ENCODE data around the gene FMNL2. TPM values are rescaled to one million over a fixed set of nuclear protein-coding genes. Genes with fewer than 3 reads are reported as not detected.

FMNL2 gene
- total RNA-seq, 1 experiment from 2014 or later = 29.0 TPM

- H4K20me1 ChIP-seq (ENCODE audit: insufficient read depth) = 0 out of 2 replicates have a peak, but pooled peaks cover 9% of the 10 kb centered on the region
These were observed 7.5 kb downstream of the FMNL2 start for GRCh38 chr2:152342259-152343046.

GRCh38 chr2:152343426-152343825 lies 8.5 kb downstream of the FMNL2 start:
- ChIA-PET POLR2A (ENCODE audit: unreplicated experiment) (interaction anchor here (0.6 kb wide), 1 partner anchor 416 kb away, joined by 3 read pairs; no protein-coding TSS in a partner anchor), CTCF (no interaction called here)
- Histone ChIP-seq H2AFZ (no peak overlapping the region), H3K36me3 (ENCODE audit: low read depth) (no peaks in the 10 kb centered on the region), H3K9me2 (ENCODE audit: insufficient read depth) (0 out of 2 replicates have a peak, but pooled peaks cover 6% of the 10 kb centered on the region), H3K27me3 (ENCODE audit: insufficient read depth, low read depth) (no peaks in the 10 kb centered on the region), H3K4me2 (no peak overlapping the region), H3K9me3 (ENCODE audit: insufficient read depth, low read depth) (no peaks in the 10 kb centered on the region), H3K4me3 (no peak overlapping the region), H3K27ac (no peak overlapping the region), H3K4me1 (replicated peaks; ENCODE audit: insufficient read depth) (peaks cover 18% of the 10 kb centered on the region), H3K79me2 (ENCODE audit: low read depth) (peaks cover 92% of the 10 kb centered on the region), H4K20me1 (ENCODE audit: insufficient read depth) (0 out of 2 replicates have a peak, but pooled peaks cover 5% of the 10 kb centered on the region), H3F3A (ENCODE audit: insufficient read depth, low read depth) (peaks cover 14% of the 10 kb centered on the region; the same call in 1 of the 2 replicates)
- no peak for DNase-seq
- no peak for TF ChIP-seq EZH2 (IDR thresholded peaks at IDR 0.05; ENCODE audit: low read depth)
- TF ChIP-seq, protein P1, sequence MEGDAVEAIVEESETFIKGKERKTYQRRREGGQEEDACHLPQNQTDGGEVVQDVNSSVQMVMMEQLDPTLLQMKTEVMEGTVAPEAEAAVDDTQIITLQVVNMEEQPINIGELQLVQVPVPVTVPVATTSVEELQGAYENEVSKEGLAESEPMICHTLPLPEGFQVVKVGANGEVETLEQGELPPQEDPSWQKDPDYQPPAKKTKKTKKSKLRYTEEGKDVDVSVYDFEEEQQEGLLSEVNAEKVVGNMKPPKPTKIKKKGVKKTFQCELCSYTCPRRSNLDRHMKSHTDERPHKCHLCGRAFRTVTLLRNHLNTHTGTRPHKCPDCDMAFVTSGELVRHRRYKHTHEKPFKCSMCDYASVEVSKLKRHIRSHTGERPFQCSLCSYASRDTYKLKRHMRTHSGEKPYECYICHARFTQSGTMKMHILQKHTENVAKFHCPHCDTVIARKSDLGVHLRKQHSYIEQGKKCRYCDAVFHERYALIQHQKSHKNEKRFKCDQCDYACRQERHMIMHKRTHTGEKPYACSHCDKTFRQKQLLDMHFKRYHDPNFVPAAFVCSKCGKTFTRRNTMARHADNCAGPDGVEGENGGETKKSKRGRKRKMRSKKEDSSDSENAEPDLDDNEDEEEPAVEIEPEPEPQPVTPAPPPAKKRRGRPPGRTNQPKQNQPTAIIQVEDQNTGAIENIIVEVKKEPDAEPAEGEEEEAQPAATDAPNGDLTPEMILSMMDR (conservative IDR thresholded peaks at IDR 0.05) = no peak
- BruUV-seq (replicated peaks) = no TSS peak
- intact Hi-C loops (cut with micrococcal nuclease; ENCODE audit: unreplicated experiment) = no loop called here

More at GRCh38 chr2:152342259-152343046, 7.5 kb downstream of the FMNL2 start:
- Histone ChIP-seq H3K9me3 (ENCODE audit: insufficient read depth, low read depth) (no peaks in the 10 kb centered on the region), H2AFZ (no peak overlapping the region), H3K27ac (no peak overlapping the region), H3F3A (ENCODE audit: insufficient read depth, low read depth) (peaks cover 9% of the 10 kb centered on the region; the same call in 1 of the 2 replicates), H3K4me2 (no peak overlapping the region), H3K79me2 (ENCODE audit: low read depth) (peaks cover 92% of the 10 kb centered on the region), H3K36me3 (ENCODE audit: low read depth) (no peaks in the 10 kb centered on the region), H3K27me3 (ENCODE audit: insufficient read depth, low read depth) (no peaks in the 10 kb centered on the region), H3K9me2 (ENCODE audit: insufficient read depth) (0 out of 2 replicates have a peak, but pooled peaks cover 6% of the 10 kb centered on the region), H3K4me3 (no peak overlapping the region), H3K4me1 (replicated peaks; ENCODE audit: insufficient read depth) (peaks cover 27% of the 10 kb centered on the region)
- no peak for DNase-seq
- CTCF ChIA-PET = no interaction called here
- no TSS peak for BruUV-seq (replicated peaks)
- POLR2A ChIA-PET (ENCODE audit: unreplicated experiment) = interaction anchor here (0.5 kb wide), 1 partner anchor 142 kb away, joined by 4 read pairs; no protein-coding TSS in a partner anchor
- intact Hi-C loops (cut with micrococcal nuclease; ENCODE audit: unreplicated experiment) = no loop called here
- TF ChIP-seq, protein P1 (conservative IDR thresholded peaks at IDR 0.05) = no peak
- no peak for TF ChIP-seq EZH2 (IDR thresholded peaks at IDR 0.05; ENCODE audit: low read depth)

- 0 out of 2 replicates have a peak, but pooled peaks cover 6% of the 10 kb centered on the region for H3K4me1 ChIP-seq (replicated peaks; ENCODE audit: insufficient read depth)
- H4K20me1 ChIP-seq (ENCODE audit: insufficient read depth) = no peaks in the 10 kb centered on the region
- BruUV-seq (replicated peaks) = no TSS peak
- no peaks in the 10 kb centered on the region for H3K27me3 ChIP-seq (ENCODE audit: insufficient read depth, low read depth)
- H3K36me3 ChIP-seq (ENCODE audit: low read depth) = no peaks in the 10 kb centered on the region
- 0 out of 2 replicates have a peak, but pooled peaks cover 6% of the 10 kb centered on the region for H3K9me2 ChIP-seq (ENCODE audit: insufficient read depth)
- TF ChIP-seq EZH2 (IDR thresholded peaks at IDR 0.05; ENCODE audit: low read depth) = no peak
- TF ChIP-seq, protein P1 (conservative IDR thresholded peaks at IDR 0.05) = no peak
- intact Hi-C loops (cut with micrococcal nuclease; ENCODE audit: unreplicated experiment) = no loop called here
- H3K79me2 ChIP-seq (ENCODE audit: low read depth) = peaks cover 88% of the 10 kb centered on the region
- H3K9me3 ChIP-seq (ENCODE audit: insufficient read depth, low read depth) = no peaks in the 10 kb centered on the region
- CTCF ChIA-PET = no interaction called here
- no peak overlapping the region for H3K27ac ChIP-seq
- no peak overlapping the region for H2AFZ ChIP-seq
- peaks cover 14% of the 10 kb centered on the region; the same call in 1 of the 2 replicates for H3F3A ChIP-seq (ENCODE audit: insufficient read depth, low read depth)
- DNase-seq = no peak
- H3K4me2 ChIP-seq = no peak overlapping the region
- POLR2A ChIA-PET (ENCODE audit: unreplicated experiment) = no interaction called here
- H3K4me3 ChIP-seq = no peak overlapping the region
These were observed 9.7 kb downstream of the FMNL2 start for GRCh38 chr2:152344579-152345195.

All from PC-9 (cell line).